ENCODE measurements around the gene RLBP1. TPM values are rescaled to one million over a fixed set of nuclear protein-coding genes. Genes with fewer than 3 reads are reported as not detected.

The RLBP1 gene
- total and polyA plus RNA-seq, 2 of the 13 experiments (the other 11 are each of a cell fraction or from before 2014, with no cell fraction given): 0.07 TPM; not detected in 1

GRCh38 chr15:89164712-89165211, 56.6 kb downstream of the RLBP1 start (continued):
- no peak for TF ChIP-seq KIAA2018 (CRISPR knock-in tag; IDR thresholded peaks at IDR 0.05; ENCODE audit: borderline replicate concordance)
- TF ChIP-seq NCOA1 (CRISPR knock-in tag; IDR thresholded peaks at IDR 0.05): no peak
- no peak for TF ChIP-seq ZNF713 (CRISPR knock-in tag; IDR thresholded peaks at IDR 0.05)
- no peak for TF ChIP-seq MAFK (conservative IDR thresholded peaks at IDR 0.05 in 1 of 2, IDR thresholded peaks at IDR 0.05 in 1 of 2; ENCODE audit: low read length in 2 of 2)
- TF ChIP-seq ZNF441 (CRISPR knock-in tag; IDR thresholded peaks at IDR 0.05; ENCODE audit: borderline replicate concordance): no peak
- TF ChIP-seq KLF12 (CRISPR knock-in tag; IDR thresholded peaks at IDR 0.05; ENCODE audit: borderline replicate concordance): no peak
- no peak for TF ChIP-seq ZNF576 (CRISPR knock-in tag; IDR thresholded peaks at IDR 0.05)
- TF ChIP-seq MTERF4 (CRISPR knock-in tag; IDR thresholded peaks at IDR 0.05): no peak
- no peak for TF ChIP-seq SP4 (CRISPR knock-in tag; IDR thresholded peaks at IDR 0.05)
- TF ChIP-seq HDAC2 (CRISPR knock-in tag; IDR thresholded peaks at IDR 0.05): no peak; the same call in 1 of the 2 replicates
- TF ChIP-seq HHEX (CRISPR knock-in tag; IDR thresholded peaks at IDR 0.05): 0 out of 2 replicates have a peak, but pooled peaks have one; percentile 24
- no peak for TF ChIP-seq PAWR (CRISPR knock-in tag; IDR thresholded peaks at IDR 0.05; ENCODE audit: borderline replicate concordance)
- TF ChIP-seq JUNB (CRISPR knock-in tag; IDR thresholded peaks at IDR 0.05; ENCODE audit: borderline replicate concordance): no peak
- TF ChIP-seq ATF7-NPFF (CRISPR knock-in tag; IDR thresholded peaks at IDR 0.05; ENCODE audit: low read depth): no peak
- TF ChIP-seq ZNF530 (CRISPR knock-in tag; IDR thresholded peaks at IDR 0.05; ENCODE audit: low read depth): no peak
- no peak for TF ChIP-seq ZNF225 (CRISPR knock-in tag; IDR thresholded peaks at IDR 0.05)
- TF ChIP-seq TOPORS (CRISPR knock-in tag; IDR thresholded peaks at IDR 0.05): no peak
- TF ChIP-seq SALL1 (CRISPR knock-in tag; IDR thresholded peaks at IDR 0.05): peak; percentile 37; the same call in 1 of the 2 replicates
- no peak for TF ChIP-seq ZBTB46 (CRISPR knock-in tag; IDR thresholded peaks at IDR 0.05; ENCODE audit: borderline replicate concordance)
- no peak for TF ChIP-seq GLI4 (CRISPR knock-in tag; IDR thresholded peaks at IDR 0.05; ENCODE audit: borderline replicate concordance)

Measured in HepG2 (cell line).